HCT116 (cell line): Measurements from ENCODE around the gene NPC2. TPM values are rescaled to one million over a fixed set of nuclear protein-coding genes. Genes with fewer than 3 reads are reported as not detected.

Experiments used
- ATAC-seq: fragments of 200-7000 bp; cut with Tn5 transposase; 2 replicates; pipeline ENCODE4 v1.9.1; 2020; ENCODE audit warnings: mild to moderate bottlenecking, moderate library complexity
- BruUV-seq: library from RNA; stranded (reverse); fragments of 400-500 nt; replicated peaks from 2 replicates; lab custom pipeline; 2021; lab: Mats Ljungman, UMichigan
- CTCF ChIA-PET: fragments of 300-600 bp; sonication (Branson Sonifier 250); formaldehyde crosslinking; loops from one replicate; lab custom pipeline; 2021; ENCODE audit warnings: antibody characterized with exemption; lab: Charles Lee
- POLR2A ChIA-PET: fragments of 300-600, 350-600 bp; sonication (Branson Sonifier 250); formaldehyde crosslinking; loops from one replicate; lab custom pipeline; 2021; ENCODE audit warnings: antibody characterized with exemption; lab: Charles Lee
- RAD21 ChIA-PET, 2 experiments: fragments of 300-600 bp; sonication (Branson Sonifier 250); formaldehyde crosslinking; loops; one replicate each; lab custom pipeline; 2023; ENCODE audit warnings: low total read pairs in 2 of 2; ENCODE audit not compliant: uncharacterized antibody in 2 of 2, unreplicated experiment in 2 of 2, low non-redundant PET in 1 of 2; lab: Charles Lee
- DNase-seq: peaks from one replicate; pipeline ENCODE4 v3.0.0-alpha.2; 2010; ENCODE audit warnings: low read depth, low spot score
- H2AFZ ChIP-seq: fragments of 200-600 bp; shearing (Covaris generic), sonication (generic); 2 replicates; pipeline ENCODE4 v1.6.1; 2017; ENCODE audit warnings: low read depth, mixed run types, mixed read lengths, antibody characterized with exemption, low read length; ENCODE audit not compliant: poor library complexity, severe bottlenecking
- H3K27ac ChIP-seq: 2 replicates; pipeline ENCODE4 v1.5.1; 2012; ENCODE audit warnings: low read depth, low read length
- H3K27me3 ChIP-seq: fragments of 200-600 bp; sonication (generic); 2 replicates; pipeline ENCODE4 v1.6.1; 2016; ENCODE audit warnings: mixed run types, low read length, mixed read lengths; ENCODE audit not compliant: insufficient read depth
- H3K36me3 ChIP-seq, 2 experiments: fragments of 200-500 bp in 1 of 2; fragments of 200-600 bp in 1 of 2; sonication (Bioruptor generic) in 1 of 2; sonication (generic) in 1 of 2; 2 replicates each; pipeline versions ENCODE4 v1.5.1 to v1.6.1; 2014 to 2016; ENCODE audit warnings: low read length in 2 of 2, inconsistent platforms in 1 of 2, mixed read lengths in 1 of 2, mixed run types in 1 of 2; ENCODE audit not compliant: insufficient read depth in 2 of 2, control insufficient read depth in 1 of 2
- H3K4me1 ChIP-seq, 2 experiments: fragments of 200-600 bp in 1 of 2; sonication (generic) in 1 of 2; 2 replicates each; pipeline versions ENCODE4 v1.5.1 to v1.6.1; 2012 to 2017; ENCODE audit warnings: low read length in 2 of 2, inconsistent platforms in 1 of 2, mild to moderate bottlenecking in 1 of 2, mixed read lengths in 1 of 2, mixed run types in 1 of 2, moderate library complexity in 1 of 2; ENCODE audit not compliant: insufficient read depth in 2 of 2, control insufficient read depth in 1 of 2
- H3K4me2 ChIP-seq: fragments of 200-600 bp; sonication (generic); 2 replicates; pipeline ENCODE4 v1.6.1; 2017; ENCODE audit warnings: mixed run types, low read length, mixed read lengths
- H3K4me3 ChIP-seq, 2 experiments: fragments of 200-600 bp in 1 of 2; sonication (generic) in 1 of 2; replicated peaks in 1 of 2; 2 replicates each; pipeline ENCODE4 v1.5.1; 2011 to 2016; ENCODE audit warnings: low read length in 2 of 2, control low read depth in 1 of 2, low read depth in 1 of 2, mild to moderate bottlenecking in 1 of 2, mixed read lengths in 1 of 2, mixed run types in 1 of 2
- H3K79me2 ChIP-seq: fragments of 200-600 bp; sonication (generic); 2 replicates; pipeline ENCODE4 v1.6.1; 2017; ENCODE audit warnings: mild to moderate bottlenecking, mixed run types, low read length, moderate library complexity, mixed read lengths; ENCODE audit not compliant: insufficient read depth
- H3K9ac ChIP-seq: fragments of 200-600 bp; sonication (generic); 2 replicates; pipeline ENCODE4 v1.6.1; 2016; ENCODE audit warnings: low read length, mixed read lengths
- H3K9me2 ChIP-seq: fragments of 200-600 bp; sonication (generic), shearing (Covaris generic); 2 replicates; pipeline ENCODE4 v1.6.1; 2017; ENCODE audit warnings: mixed run types, mild to moderate bottlenecking, moderate library complexity; ENCODE audit not compliant: insufficient read depth
- H3K9me3 ChIP-seq, 2 experiments: fragments of 200-500 bp in 1 of 2; fragments of 200-600 bp in 1 of 2; sonication (Bioruptor generic) in 1 of 2; sonication (generic) in 1 of 2; 2 replicates each; pipeline ENCODE4 v1.6.1; 2014 to 2017; ENCODE audit warnings: low read length in 2 of 2, mixed read lengths in 2 of 2, inconsistent platforms in 1 of 2, low read depth in 1 of 2, mild to moderate bottlenecking in 1 of 2, mixed run types in 1 of 2, moderate library complexity in 1 of 2; ENCODE audit not compliant: control insufficient read depth in 1 of 2, insufficient read depth in 1 of 2
- H4K20me1 ChIP-seq: fragments of 200-600 bp; sonication (generic), shearing (Covaris generic); 2 replicates; pipeline ENCODE4 v1.6.1; 2017; ENCODE audit warnings: mixed run types, mild to moderate bottlenecking, moderate library complexity; ENCODE audit not compliant: insufficient read depth
- CBX3 ChIP-seq: IDR thresholded peaks from 2 replicates; pipeline ENCODE4 v1.6.1; 2012; ENCODE audit warnings: low read depth
- CEBPB ChIP-seq: IDR thresholded peaks from 2 replicates; pipeline ENCODE4 v1.6.1; 2012; ENCODE audit warnings: low read depth
- CTCF ChIP-seq, 3 experiments: fragments of 200-600 bp in 1 of 3; sonication (generic) in 1 of 3; IDR thresholded peaks in 2 of 3; conservative IDR thresholded peaks in 1 of 3; 2 replicates each; pipeline ENCODE4 v1.5.1; 2012 to 2017; ENCODE audit warnings: low read depth in 2 of 3, low read length in 2 of 3, antibody characterized with exemption in 1 of 3, borderline replicate concordance in 1 of 3, control low read depth in 1 of 3, mild to moderate bottlenecking in 1 of 3, mixed read lengths in 1 of 3, mixed run types in 1 of 3, moderate library complexity in 1 of 3; ENCODE audit not compliant: insufficient read depth in 1 of 3
- ELF1 ChIP-seq: IDR thresholded peaks from 2 replicates; pipeline ENCODE4 v1.6.1; 2012; ENCODE audit warnings: low read depth, borderline replicate concordance
- EZH2 ChIP-seq: fragments of 200-600 bp; sonication (generic); IDR thresholded peaks from 2 replicates; pipeline ENCODE4 v1.6.1; 2017; ENCODE audit warnings: antibody characterized with exemption, mixed run types
- EZH2phosphoT487 ChIP-seq: fragments of 200-600 bp; IDR thresholded peaks from 2 replicates; pipeline ENCODE4 v1.6.1; 2018; ENCODE audit warnings: antibody characterized with exemption, borderline replicate concordance
- FOSL1 ChIP-seq: IDR thresholded peaks from 2 replicates; pipeline ENCODE4 v1.6.1; 2012; ENCODE audit warnings: low read depth
- JUND ChIP-seq: IDR thresholded peaks from 2 replicates; pipeline ENCODE4 v1.6.1; 2012
- POLR2A ChIP-seq: IDR thresholded peaks from 2 replicates; pipeline ENCODE4 v1.7.0; 2011; ENCODE audit warnings: borderline replicate concordance; ENCODE audit not compliant: insufficient read depth, insufficient read length; ENCODE audit errors: extremely low read depth
- POLR2AphosphoS5 ChIP-seq: IDR thresholded peaks from 2 replicates; pipeline ENCODE4 v1.6.1; 2011; ENCODE audit warnings: mild to moderate bottlenecking, low read depth, low read length, moderate library complexity
- REST ChIP-seq: IDR thresholded peaks from 2 replicates; pipeline ENCODE4 v1.6.1; 2012; ENCODE audit warnings: low read depth
- SIN3A ChIP-seq: IDR thresholded peaks from 2 replicates; pipeline ENCODE4 v1.6.1; 2012; ENCODE audit warnings: low read depth
- SP1 ChIP-seq: IDR thresholded peaks from 2 replicates; pipeline ENCODE4 v1.6.1; 2012; ENCODE audit warnings: low read depth
- SRF ChIP-seq: IDR thresholded peaks from 2 replicates; pipeline ENCODE4 v1.6.1; 2012; ENCODE audit warnings: low read depth
- TCF7L2 ChIP-seq: IDR thresholded peaks from 2 replicates; pipeline ENCODE4 v1.7.0; 2011; ENCODE audit warnings: borderline replicate concordance, inconsistent platforms; ENCODE audit not compliant: insufficient read depth, insufficient read length; ENCODE audit errors: extremely low read depth
- YY1 ChIP-seq: IDR thresholded peaks from 2 replicates; pipeline ENCODE4 v1.6.1; 2011; ENCODE audit warnings: low read length, low read depth, moderate library complexity, mild to moderate bottlenecking; ENCODE audit not compliant: insufficient replicate concordance; ENCODE audit errors: extremely low read depth
- ZFX ChIP-seq: fragments of 450-650 bp; IDR thresholded peaks from 2 replicates; pipeline ENCODE4 v1.6.1; 2017
- ZNF274 ChIP-seq: fragments of 200-500 bp; sonication (Bioruptor generic); IDR thresholded peaks from 2 replicates; pipeline ENCODE4 v1.6.1; 2014; ENCODE audit warnings: mild to moderate bottlenecking, low read depth, low read length, inconsistent platforms
- intact Hi-C: fragments of 100-400 bp; cut with micrococcal nuclease; formaldehyde crosslinking; loops from 2 replicates; pipeline ENCODE4 v1.10.0; 2022
- total RNA-seq: library from RNA; stranded (reverse); gene quantifications from one replicate; pipeline ENCODE4 v1.2.1, GENCODE V29; 2021; ENCODE audit not compliant: unreplicated experiment
- TF ChIP-seq, protein P1 (sequence below): IDR thresholded peaks from 2 replicates; pipeline ENCODE4 v1.6.1; 2012

The NPC2 gene
- total RNA-seq, 1 experiment from 2014 or later, result 105 TPM

GRCh38 chr14:74505831-74506230 is 12.7 kb upstream of the NPC2 start:
- H3K79me2 ChIP-seq, result no peaks in the 10 kb centered on the region
- intact Hi-C loops, result no loop called here

More at GRCh38 chr14:74505831-74506230, 12.7 kb upstream of the NPC2 start:
- H3K27ac ChIP-seq, result no peak overlapping the region
- ChIA-PET POLR2A (no interaction called here), RAD21 (no interaction called here), CTCF (interaction anchor here (0.7 to 2.1 kb wide), 2 partner anchors 10 to 13 kb away, joined by 3 to 10 read pairs; partner anchors contain the start of genes ISCA2 and NPC2)
- no peaks in the 10 kb centered on the region for H4K20me1 ChIP-seq
- DNase-seq (no peak), ATAC-seq (no peak)
- no peak overlapping the region for H3K4me2 ChIP-seq
- H3K4me3 ChIP-seq, result no peak overlapping the region
- H3K27me3 ChIP-seq, result no peaks in the 10 kb centered on the region
- no TSS peak for BruUV-seq
- H3K9me2 ChIP-seq, result no peaks in the 10 kb centered on the region
- no peak overlapping the region for H3K9ac ChIP-seq
- no peak overlapping the region for H2AFZ ChIP-seq
- peaks cover 0 to 21% of the 10 kb centered on the region in 2 experiments; a peak in 2 of 4 replicates for H3K4me1 ChIP-seq
- H3K9me3 ChIP-seq, result no peaks in the 10 kb centered on the region
- TF ChIP-seq EZH2 (no peak), SRF (no peak), SP1 (no peak), TCF7L2 (no peak), ZFX (no peak), CBX3 (no peak), EZH2phosphoT487 (no peak), JUND (no peak), POLR2AphosphoS5 (no peak), FOSL1 (no peak), SIN3A (no peak), CTCF (IDR thresholded peaks at IDR 0.05 in 2 of 3, conservative IDR thresholded peaks at IDR 0.05 in 1 of 3; ENCODE audit: borderline replicate concordance in 1 of 3, insufficient read depth in 1 of 3, low read depth in 2 of 3, low read length in 2 of 3) (no peak), REST (no peak), ELF1 (no peak), CEBPB (no peak), YY1 (no peak), ZNF274 (no peak), POLR2A (no peak)
- TF ChIP-seq, protein P1, sequence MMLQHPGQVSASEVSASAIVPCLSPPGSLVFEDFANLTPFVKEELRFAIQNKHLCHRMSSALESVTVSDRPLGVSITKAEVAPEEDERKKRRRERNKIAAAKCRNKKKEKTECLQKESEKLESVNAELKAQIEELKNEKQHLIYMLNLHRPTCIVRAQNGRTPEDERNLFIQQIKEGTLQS, result no peak
- H3K36me3 ChIP-seq, result no peaks in the 10 kb centered on the region
